WTC11 (cell line): ENCODE measurements around the gene WDR38. TPM values are rescaled to one million over a fixed set of nuclear protein-coding genes. Genes with fewer than 3 reads are reported as not detected.
A peak's percentile ranks its signal among the peaks of the same experiment; 100 is the strongest.

Experiments
- ATAC-seq: fragments of 200-7000 bp; cut with Tn5 transposase; 2 replicates; pipeline ENCODE4 v1.10.0; 2021; ENCODE audit warnings: mild to moderate bottlenecking, moderate library complexity
- CTCF ChIA-PET: fragments of 300-600 bp; sonication (Branson Sonifier 250); formaldehyde crosslinking; loops from one replicate; lab custom pipeline; 2021; ENCODE audit warnings: antibody characterized with exemption; lab: Charles Lee
- POLR2A ChIA-PET: fragments of 350-600 bp; sonication (Branson Sonifier 250); formaldehyde crosslinking; loops from one replicate; lab custom pipeline; 2021; ENCODE audit warnings: antibody characterized with exemption; lab: Charles Lee
- DNase-seq: peaks from one replicate; pipeline ENCODE4 v3.0.0; 2021; ENCODE audit warnings: low spot score
- H3K27ac Mint-ChIP-seq: 2 replicates; pipeline ENCODE4 v1.8.0; 2021; ENCODE audit warnings: mixed read lengths
- H3K27me3 Mint-ChIP-seq: 2 replicates; pipeline ENCODE4 v1.8.0; 2021; ENCODE audit warnings: low read depth, mild to moderate bottlenecking, moderate library complexity, mixed read lengths
- H3K36me3 Mint-ChIP-seq: 2 replicates; pipeline ENCODE4 v1.8.0; 2021; ENCODE audit warnings: mixed read lengths
- H3K4me1 Mint-ChIP-seq: 2 replicates; pipeline ENCODE4 v1.8.0; 2022; ENCODE audit warnings: mixed read lengths
- H3K4me3 Mint-ChIP-seq: 2 replicates; pipeline ENCODE4 v1.8.0; 2021; ENCODE audit warnings: mild to moderate bottlenecking, moderate library complexity, mixed read lengths
- H3K9me3 Mint-ChIP-seq: 2 replicates; pipeline ENCODE4 v1.8.0; 2021; ENCODE audit warnings: mixed read lengths
- EMX1 ChIP-seq: fragments of 250-450 bp; sonication (Bioruptor Pico); IDR thresholded peaks from 2 replicates; pipeline ENCODE4 v1.8.0; 2021; ENCODE audit warnings: mild to moderate bottlenecking
- FOXP1 ChIP-seq: sonication (generic); formaldehyde crosslinking; IDR thresholded peaks from 2 replicates; pipeline ENCODE4 v1.8.0; 2022; ENCODE audit warnings: missing genetic modification reagents, mild to moderate bottlenecking, moderate library complexity, borderline replicate concordance
- HMGA2 ChIP-seq: fragments of 250-450 bp; sonication (Bioruptor Pico); IDR thresholded peaks from 2 replicates; pipeline ENCODE4 v1.4.0; 2021; ENCODE audit warnings: mild to moderate bottlenecking, moderate library complexity
- NFYB ChIP-seq: sonication (generic); formaldehyde crosslinking; conservative IDR thresholded peaks from 2 replicates; pipeline ENCODE4 v1.8.0; 2022; ENCODE audit warnings: low read depth, missing genetic modification reagents
- RELA ChIP-seq: sonication (generic); formaldehyde crosslinking; IDR thresholded peaks from 2 replicates; pipeline ENCODE4 v1.8.1; 2022; ENCODE audit warnings: missing genetic modification reagents, mild to moderate bottlenecking, borderline replicate concordance
- RORB ChIP-seq: fragments of 250-450 bp; sonication (Bioruptor Pico); IDR thresholded peaks from 2 replicates; pipeline ENCODE4 v1.9.0; 2021; ENCODE audit warnings: mild to moderate bottlenecking
- TCF7 ChIP-seq: sonication (generic); formaldehyde crosslinking; IDR thresholded peaks from 2 replicates; pipeline ENCODE4 v1.8.0; 2022; ENCODE audit warnings: mild to moderate bottlenecking, low read depth, missing genetic modification reagents, moderate library complexity
- TP53 ChIP-seq: sonication (generic); formaldehyde crosslinking; IDR thresholded peaks from 2 replicates; pipeline ENCODE4 v1.8.1; 2023; ENCODE audit warnings: mild to moderate bottlenecking, missing genetic modification reagents
- ZNF138 ChIP-seq: sonication (generic); formaldehyde crosslinking; conservative IDR thresholded peaks from 2 replicates; pipeline ENCODE4 v1.8.1; 2022; ENCODE audit warnings: mild to moderate bottlenecking, moderate library complexity, missing genetic modification reagents
- ZNF396 ChIP-seq: fragments of 250-450 bp; sonication (Bioruptor Pico); IDR thresholded peaks from 2 replicates; pipeline ENCODE4 v1.8.0; 2021; ENCODE audit warnings: mild to moderate bottlenecking, moderate library complexity, borderline replicate concordance
- ZNF416 ChIP-seq: fragments of 250-450 bp; sonication (Bioruptor Pico); IDR thresholded peaks from 2 replicates; pipeline ENCODE4 v1.9.0; 2021; ENCODE audit warnings: mild to moderate bottlenecking, inconsistent platforms
- ZNF423 ChIP-seq: fragments of 250-450 bp; sonication (Bioruptor Pico); IDR thresholded peaks from 2 replicates; pipeline ENCODE4 v2.1.2; 2022; ENCODE audit warnings: mild to moderate bottlenecking, moderate library complexity
- total RNA-seq: library from RNA; stranded (reverse); gene quantifications from 3 replicates; pipeline ENCODE4 v1.2.3, GENCODE V29; 2021
- TF ChIP-seq, protein P1 (sequence below): sonication (generic); formaldehyde crosslinking; IDR thresholded peaks from 2 replicates; pipeline ENCODE4 v1.8.1; 2022; ENCODE audit warnings: low read depth, missing genetic modification reagents, borderline replicate concordance
- TF ChIP-seq, protein P2 (sequence below): fragments of 250-450 bp; sonication (Bioruptor Pico); IDR thresholded peaks from 2 replicates; pipeline ENCODE4 v1.9.0; 2021; ENCODE audit warnings: mild to moderate bottlenecking, borderline replicate concordance
- TF ChIP-seq, protein P3 (sequence below): fragments of 250-450 bp; sonication (Bioruptor Pico); conservative IDR thresholded peaks from 2 replicates; pipeline ENCODE4 v1.9.0; 2021; ENCODE audit warnings: mild to moderate bottlenecking

Gene WDR38
- total RNA-seq, 1 experiment from 2014 or later: not detected

GRCh38 chr9:124813501-124814163 is 39.6 kb upstream of the WDR38 start:
- Mint-ChIP-seq H3K4me3 (no peak overlapping the region), H3K4me1 (peaks cover 31% of the 10 kb centered on the region), H3K27me3 (no peaks in the 10 kb centered on the region), H3K9me3 (no peaks in the 10 kb centered on the region), H3K36me3 (no peaks in the 10 kb centered on the region)
- POLR2A ChIA-PET: interaction anchor here (0.5 to 1.1 kb wide), 2 partner anchors 48 to 555 kb away, joined by 3 read pairs; partner anchors contain the start of genes ARPC5L and RPL35
- ATAC-seq: no peak
- CTCF ChIA-PET: interaction anchor here (0.6 to 10.1 kb wide), 10 partner anchors 12 to 43 kb away, joined by 3 to 147 read pairs (median 4); partner anchors contain the start of genes NR6A1, OLFML2A and WDR38
- TF ChIP-seq, protein P1, sequence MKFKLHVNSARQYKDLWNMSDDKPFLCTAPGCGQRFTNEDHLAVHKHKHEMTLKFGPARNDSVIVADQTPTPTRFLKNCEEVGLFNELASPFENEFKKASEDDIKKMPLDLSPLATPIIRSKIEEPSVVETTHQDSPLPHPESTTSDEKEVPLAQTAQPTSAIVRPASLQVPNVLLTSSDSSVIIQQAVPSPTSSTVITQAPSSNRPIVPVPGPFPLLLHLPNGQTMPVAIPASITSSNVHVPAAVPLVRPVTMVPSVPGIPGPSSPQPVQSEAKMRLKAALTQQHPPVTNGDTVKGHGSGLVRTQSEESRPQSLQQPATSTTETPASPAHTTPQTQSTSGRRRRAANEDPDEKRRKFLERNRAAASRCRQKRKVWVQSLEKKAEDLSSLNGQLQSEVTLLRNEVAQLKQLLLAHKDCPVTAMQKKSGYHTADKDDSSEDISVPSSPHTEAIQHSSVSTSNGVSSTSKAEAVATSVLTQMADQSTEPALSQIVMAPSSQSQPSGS: no peak
- TF ChIP-seq, all 79 proteins: peak for 0
- DNase-seq: no peak
- H3K27ac Mint-ChIP-seq: peak overlapping the region; percentile 13; the same call in 1 of the 2 replicates

- Mint-ChIP-seq H3K27me3 (no peaks in the 10 kb centered on the region), H3K9me3 (no peaks in the 10 kb centered on the region), H3K27ac (peak overlapping the region; percentile 13; the same call in 1 of the 2 replicates), H3K36me3 (no peaks in the 10 kb centered on the region), H3K4me1 (peaks cover 31% of the 10 kb centered on the region), H3K4me3 (no peak overlapping the region)
- CTCF ChIA-PET: interaction anchor here (0.6 to 10.1 kb wide), 10 partner anchors 13 to 42 kb away, joined by 3 to 147 read pairs (median 4); partner anchors contain the start of genes NR6A1, OLFML2A and WDR38
- DNase-seq (no peak), ATAC-seq (no peak)
- POLR2A ChIA-PET: interaction anchor here (1.1 kb wide), 1 partner anchor 47 kb away, joined by 3 read pairs; the partner anchor contains the start of genes ARPC5L and RPL35
- TF ChIP-seq RORB (no peak), EMX1 (no peak), ZNF423 (CRISPR knock-in tag) (no peak), ZNF396 (CRISPR knock-in tag) (no peak), ZNF416 (CRISPR knock-in tag) (no peak), NFYB (CRISPR knock-in tag) (no peak), HMGA2 (CRISPR knock-in tag) (no peak), TCF7 (CRISPR knock-in tag) (no peak), RELA (no peak), ZNF138 (CRISPR knock-in tag) (no peak), FOXP1 (no peak), TP53 (CRISPR knock-in tag) (no peak)
- TF ChIP-seq, protein P2, sequence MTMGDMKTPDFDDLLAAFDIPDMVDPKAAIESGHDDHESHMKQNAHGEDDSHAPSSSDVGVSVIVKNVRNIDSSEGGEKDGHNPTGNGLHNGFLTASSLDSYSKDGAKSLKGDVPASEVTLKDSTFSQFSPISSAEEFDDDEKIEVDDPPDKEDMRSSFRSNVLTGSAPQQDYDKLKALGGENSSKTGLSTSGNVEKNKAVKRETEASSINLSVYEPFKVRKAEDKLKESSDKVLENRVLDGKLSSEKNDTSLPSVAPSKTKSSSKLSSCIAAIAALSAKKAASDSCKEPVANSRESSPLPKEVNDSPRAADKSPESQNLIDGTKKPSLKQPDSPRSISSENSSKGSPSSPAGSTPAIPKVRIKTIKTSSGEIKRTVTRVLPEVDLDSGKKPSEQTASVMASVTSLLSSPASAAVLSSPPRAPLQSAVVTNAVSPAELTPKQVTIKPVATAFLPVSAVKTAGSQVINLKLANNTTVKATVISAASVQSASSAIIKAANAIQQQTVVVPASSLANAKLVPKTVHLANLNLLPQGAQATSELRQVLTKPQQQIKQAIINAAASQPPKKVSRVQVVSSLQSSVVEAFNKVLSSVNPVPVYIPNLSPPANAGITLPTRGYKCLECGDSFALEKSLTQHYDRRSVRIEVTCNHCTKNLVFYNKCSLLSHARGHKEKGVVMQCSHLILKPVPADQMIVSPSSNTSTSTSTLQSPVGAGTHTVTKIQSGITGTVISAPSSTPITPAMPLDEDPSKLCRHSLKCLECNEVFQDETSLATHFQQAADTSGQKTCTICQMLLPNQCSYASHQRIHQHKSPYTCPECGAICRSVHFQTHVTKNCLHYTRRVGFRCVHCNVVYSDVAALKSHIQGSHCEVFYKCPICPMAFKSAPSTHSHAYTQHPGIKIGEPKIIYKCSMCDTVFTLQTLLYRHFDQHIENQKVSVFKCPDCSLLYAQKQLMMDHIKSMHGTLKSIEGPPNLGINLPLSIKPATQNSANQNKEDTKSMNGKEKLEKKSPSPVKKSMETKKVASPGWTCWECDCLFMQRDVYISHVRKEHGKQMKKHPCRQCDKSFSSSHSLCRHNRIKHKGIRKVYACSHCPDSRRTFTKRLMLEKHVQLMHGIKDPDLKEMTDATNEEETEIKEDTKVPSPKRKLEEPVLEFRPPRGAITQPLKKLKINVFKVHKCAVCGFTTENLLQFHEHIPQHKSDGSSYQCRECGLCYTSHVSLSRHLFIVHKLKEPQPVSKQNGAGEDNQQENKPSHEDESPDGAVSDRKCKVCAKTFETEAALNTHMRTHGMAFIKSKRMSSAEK (CRISPR knock-in tag): no peak
- TF ChIP-seq, protein P3, sequence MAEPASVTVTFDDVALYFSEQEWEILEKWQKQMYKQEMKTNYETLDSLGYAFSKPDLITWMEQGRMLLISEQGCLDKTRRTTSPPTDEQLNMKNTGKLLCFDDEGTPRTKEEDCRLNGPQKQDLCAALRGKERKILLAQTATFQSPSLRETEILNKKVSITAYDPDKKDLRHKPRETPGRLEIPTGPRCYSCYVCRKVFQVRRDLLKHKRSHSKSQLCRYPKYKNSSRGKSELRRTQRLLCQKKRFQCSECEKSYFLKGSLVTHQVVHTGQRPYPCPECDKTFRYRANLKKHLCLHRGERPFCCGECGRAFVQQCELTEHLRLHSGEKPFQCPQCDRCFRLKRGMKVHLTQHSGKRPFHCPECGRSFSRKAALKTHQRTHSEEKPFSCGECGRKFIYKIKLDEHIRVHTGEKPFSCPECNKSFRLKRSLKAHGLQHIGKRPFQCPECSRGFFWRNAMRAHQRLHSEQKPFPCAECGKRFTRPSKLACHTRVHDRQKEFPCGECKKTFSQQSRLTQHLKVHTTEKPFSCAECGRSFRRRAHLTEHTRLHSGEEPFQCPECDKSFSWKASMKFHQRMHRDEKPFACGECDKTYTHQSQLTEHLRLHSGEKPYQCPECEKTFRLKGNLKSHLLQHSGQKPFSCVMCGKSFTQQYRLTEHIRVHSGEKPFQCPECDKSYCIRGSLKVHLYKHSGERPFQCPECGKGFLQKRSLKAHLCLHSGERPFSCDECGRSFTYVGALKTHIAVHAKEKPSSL (CRISPR knock-in tag): no peak
Observed at GRCh38 chr9:124814164-124814535, 39.1 kb upstream of the WDR38 start.
